Activated CD4-positive, CD25-positive, alpha-beta regulatory T cell treated with anti-CD3 and anti-CD28 coated beads, Interleukin-2, amount 50 U/mL, for 24 hours (primary cell): ENCODE data around the gene MTX2.
A peak's percentile ranks its signal among the peaks of the same experiment; 100 is the strongest.

ENCODE experiments used
- ATAC-seq, 2 donors: fragments of 150-1000 bp; cut with Tn5 transposase; one replicate each; pipeline ENCODE4 v1.10.0; 2021; ENCODE audit warnings: mild to moderate bottlenecking in 1 of 2, moderate library complexity in 1 of 2

MTX2 gene

GRCh38 chr2:176269319-176270099, at the start of gene MTX2:
Gene MTX2 (plus strand): TSS chr2:176269442. CDS start chr2:176269630, 188 bp downstream.
- peak; percentile 92 to 94 for ATAC-seq

GRCh38 chr2:176227874-176228273, 41.4 kb upstream of the MTX2 start:
- ATAC-seq: no peak

DNA sequence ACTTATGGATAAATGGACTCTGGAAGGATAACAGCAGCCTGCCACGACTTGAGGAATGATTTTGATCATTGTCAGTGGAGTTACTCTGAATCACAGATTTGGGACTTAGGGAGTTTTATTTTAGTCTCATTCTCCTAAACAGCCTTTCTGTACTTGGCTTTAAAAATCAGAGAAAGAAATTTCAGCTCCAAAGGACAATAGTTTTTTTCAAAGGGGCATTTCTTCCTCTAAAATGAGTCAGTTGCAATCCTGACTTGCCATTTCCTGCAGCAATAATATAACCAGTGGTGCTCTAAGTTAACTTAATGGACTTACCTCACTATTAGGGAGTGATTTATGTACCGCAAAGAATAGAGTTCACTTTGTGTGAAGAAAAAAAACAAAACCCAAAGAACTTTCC, 35.1 kb upstream of the MTX2 start:
- no peak for ATAC-seq

DNA sequence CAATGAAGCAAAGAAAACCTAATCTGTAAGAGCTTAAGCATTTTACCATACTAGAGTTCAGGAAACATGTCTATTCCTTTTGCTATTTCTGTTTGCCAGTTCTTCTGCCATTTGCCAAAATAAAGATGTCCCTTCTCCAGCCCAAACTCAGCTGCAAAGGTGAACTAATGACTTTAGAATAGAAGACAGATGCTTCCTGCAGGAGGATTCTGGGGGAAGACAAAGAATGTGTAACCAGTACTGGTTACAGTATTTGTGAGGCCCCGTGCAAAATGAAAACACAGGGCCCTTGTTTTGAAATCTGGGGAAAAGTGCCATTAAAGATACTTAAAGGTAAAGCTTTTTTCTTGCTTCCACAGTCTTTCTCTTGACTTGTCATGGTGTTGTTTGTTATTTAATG, 34.3 kb upstream of the MTX2 start:
- ATAC-seq: no peak

- no peak for ATAC-seq
Observed at GRCh38 chr2:176237456-176237855, 31.8 kb upstream of the MTX2 start.

- ATAC-seq: no peak
Observed at GRCh38 chr2:176239031-176239430, 30.2 kb upstream of the MTX2 start.

- no peak for ATAC-seq
Observed at GRCh38 chr2:176240301-176240700, 28.9 kb upstream of the MTX2 start.

- no peak for ATAC-seq
Observed at GRCh38 chr2:176242276-176242675, 27.0 kb upstream of the MTX2 start.

- ATAC-seq: no peak
Observed at GRCh38 chr2:176246331-176246730, 22.9 kb upstream of the MTX2 start.

DNA sequence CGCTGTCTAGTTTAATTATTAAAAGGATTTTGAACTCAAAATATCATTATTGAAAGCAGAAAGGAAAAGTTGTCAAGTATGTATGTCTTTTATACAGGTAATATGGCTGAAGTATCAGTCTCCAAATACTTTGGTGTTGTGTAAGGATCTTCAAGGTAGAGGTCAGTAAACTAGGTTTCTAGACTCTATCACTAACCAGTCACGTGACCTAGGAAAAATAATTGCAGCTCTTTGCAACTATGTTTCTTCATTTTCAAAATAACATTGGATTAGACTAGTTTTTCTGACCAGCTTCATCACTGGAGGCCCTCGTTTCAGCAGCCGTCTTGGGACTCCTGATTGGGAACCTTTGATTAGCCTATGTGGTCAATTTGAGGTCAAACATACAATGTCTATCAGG, 21.4 kb upstream of the MTX2 start:
- ATAC-seq: no peak

DNA sequence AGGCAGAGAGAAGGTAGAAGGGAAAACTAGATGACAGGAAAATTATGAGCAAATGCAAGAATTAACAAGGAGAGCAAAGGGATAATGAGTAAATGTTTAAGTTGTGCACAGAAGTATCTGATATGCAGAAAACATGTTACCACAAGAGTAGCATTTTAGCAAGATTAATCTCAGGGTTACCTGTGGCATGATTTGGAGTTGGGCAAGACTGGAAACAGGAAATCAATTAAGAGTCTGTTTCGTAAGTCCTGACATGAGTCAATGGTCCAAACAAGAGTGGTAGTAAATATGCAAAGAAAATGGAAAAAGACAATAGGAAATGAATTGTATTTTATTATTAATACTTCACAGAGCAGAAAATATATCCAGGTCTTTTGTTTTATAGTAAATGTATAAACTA, 17.3 kb upstream of the MTX2 start:
- ATAC-seq: no peak

- no peak for ATAC-seq
Observed at GRCh38 chr2:176260689-176261088, 8.6 kb upstream of the MTX2 start.

DNA sequence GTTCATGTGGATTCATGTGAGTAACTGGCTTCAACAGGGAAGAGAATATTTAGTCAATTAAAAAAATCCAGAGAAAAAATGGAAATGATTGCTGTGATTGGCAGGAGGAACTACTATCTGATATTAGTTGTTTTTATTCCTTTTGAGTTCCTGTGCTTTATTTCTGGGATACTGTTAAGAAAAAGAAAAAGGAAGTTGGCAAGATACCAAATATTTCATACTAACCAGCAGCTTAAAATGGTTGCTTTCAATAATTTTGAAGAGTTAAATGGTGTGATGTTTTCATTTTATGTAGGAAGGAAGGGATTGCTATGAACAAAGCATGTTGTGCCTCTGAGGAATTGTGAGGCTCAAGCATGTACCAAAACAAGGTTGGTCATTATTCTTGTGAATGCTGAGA, 8.1 kb upstream of the MTX2 start:
- no peak for ATAC-seq

- peak; percentile 8 to 25 for ATAC-seq
Observed at GRCh38 chr2:176268976-176269318, 295 bp upstream of the MTX2 start.

DNA sequence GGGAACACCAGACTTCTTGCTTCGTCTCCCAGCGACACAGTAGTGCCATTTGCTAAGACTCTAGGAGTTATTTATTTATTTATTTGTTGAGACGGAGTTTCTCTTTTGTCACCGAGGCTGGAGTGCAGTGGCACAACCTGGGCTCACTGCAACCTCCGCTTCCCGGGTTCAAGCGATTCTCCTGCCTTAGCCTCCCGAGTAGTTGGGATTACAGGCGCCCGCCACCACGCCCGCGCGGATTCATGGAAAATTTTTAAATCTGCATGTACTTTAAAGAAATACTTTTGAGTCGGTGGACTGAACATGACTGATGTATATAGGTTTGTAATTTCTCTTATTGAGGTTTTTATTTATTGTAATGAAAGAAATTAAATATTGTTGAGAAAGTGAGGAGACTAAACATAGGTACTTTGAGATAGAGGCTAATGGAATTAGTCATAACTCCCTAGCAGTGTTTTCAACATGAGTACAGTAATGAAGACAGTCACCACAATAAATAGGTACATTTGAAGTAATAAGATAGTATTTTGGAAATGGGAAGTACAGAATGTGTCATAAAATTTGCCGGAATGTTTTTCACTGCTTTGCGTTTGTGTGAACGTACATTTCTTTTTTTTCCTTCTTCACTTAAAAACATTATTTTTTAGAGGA, 983 bp downstream of the MTX2 start:
- ATAC-seq: no peak

DNA sequence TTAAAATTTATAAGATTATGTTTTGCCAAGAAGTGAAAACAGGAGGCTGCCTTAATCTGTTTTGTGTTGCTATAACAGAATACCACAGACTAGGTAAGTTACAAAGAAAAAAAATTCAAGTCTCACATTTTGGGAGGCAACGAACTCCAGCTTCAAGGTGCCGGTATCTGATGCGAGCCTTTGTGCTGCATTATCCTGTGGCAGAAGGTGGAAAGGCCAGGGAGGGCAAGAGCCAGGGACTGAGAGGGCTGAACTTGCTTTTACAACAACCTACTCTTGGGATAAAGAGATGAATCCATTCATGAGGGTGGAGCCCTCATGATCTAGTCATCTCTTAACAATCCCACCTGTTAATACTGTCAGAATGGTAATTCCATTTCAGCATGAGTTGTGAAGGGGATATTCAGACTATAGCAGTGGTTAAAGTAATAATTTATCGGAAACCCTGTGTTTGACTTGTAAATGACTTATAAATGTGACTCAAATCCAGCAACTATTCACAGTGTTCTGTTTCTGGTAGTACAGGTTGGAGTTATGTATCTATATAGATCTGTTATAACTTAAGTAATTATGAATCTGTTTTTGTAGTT, 3.7 kb downstream of the MTX2 start:
- no peak for ATAC-seq

DNA sequence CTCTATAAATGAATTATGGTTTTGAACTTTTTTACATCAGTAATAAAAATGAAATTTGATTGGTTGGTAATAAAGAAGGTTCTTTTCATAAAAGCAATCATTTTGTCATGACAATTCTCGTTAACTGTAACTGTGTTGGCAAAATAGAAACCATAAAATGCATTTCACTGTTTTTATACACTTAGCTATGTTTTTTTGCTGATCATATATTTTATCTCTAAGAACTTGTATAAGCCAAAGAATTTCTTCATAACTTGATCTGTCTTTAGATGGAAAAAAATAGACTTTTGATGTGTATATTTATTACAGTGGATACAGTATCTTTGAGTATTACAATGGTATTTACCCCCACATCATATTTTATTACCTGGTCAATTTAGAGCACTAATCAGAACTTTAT, 9.7 kb downstream of the MTX2 start:
- no peak for ATAC-seq

GRCh38 chr2:176280156-176280555, 10.9 kb downstream of the MTX2 start:
- no peak for ATAC-seq

- ATAC-seq: no peak
Observed at GRCh38 chr2:176280867-176281658, 11.8 kb downstream of the MTX2 start.

- ATAC-seq: no peak
Observed at GRCh38 chr2:176283291-176284068, 14.2 kb downstream of the MTX2 start.

- no peak for ATAC-seq
Observed at GRCh38 chr2:176284461-176285049, 15.3 kb downstream of the MTX2 start.

- ATAC-seq: no peak
Observed at GRCh38 chr2:176285321-176285720, 16.1 kb downstream of the MTX2 start.
